Activated T-cell treated with anti-CD3 and anti-CD28 coated beads, Interleukin-2, amount 50 U/mL, for 72 hours (primary cell): ENCODE results near the gene GTPBP4. TPM values are rescaled to one million over a fixed set of nuclear protein-coding genes. Genes with fewer than 3 reads are reported as not detected.

Source experiments
- ATAC-seq, 2 donors: fragments of 150-1000 bp; cut with Tn5 transposase; replicated peaks in 1 of 2; 2 replicates each; pipeline ENCODE4 v1.10.0; 2021; ENCODE audit warnings: moderate library complexity in 2 of 2, mild to moderate bottlenecking in 1 of 2
- DNase-seq, 2 donors: peaks; one replicate each; pipeline ENCODE4 v3.0.0; 2021 to 2022; ENCODE audit warnings: mixed read lengths in 1 of 2
- H3K27ac Mint-ChIP-seq: one replicate; pipeline ENCODE4 v1.8.0; 2022; ENCODE audit warnings: mild to moderate bottlenecking, moderate library complexity, mixed read lengths
- H3K27me3 Mint-ChIP-seq: one replicate; pipeline ENCODE4 v1.8.0; 2022; ENCODE audit warnings: low read depth, mixed read lengths
- H3K36me3 Mint-ChIP-seq, 2 donors: one replicate each; pipeline ENCODE4 v1.8.0; 2022; ENCODE audit warnings: mixed read lengths in 2 of 2, mild to moderate bottlenecking in 1 of 2; ENCODE audit not compliant: insufficient read depth in 2 of 2
- H3K4me1 Mint-ChIP-seq: one replicate; pipeline ENCODE4 v1.8.0; 2022; ENCODE audit warnings: low read depth, mixed read lengths
- H3K4me3 Mint-ChIP-seq, 2 donors: one replicate each; pipeline ENCODE4 v1.8.0; 2022; ENCODE audit warnings: mild to moderate bottlenecking in 2 of 2, mixed read lengths in 2 of 2, moderate library complexity in 2 of 2
- H3K9me3 Mint-ChIP-seq, 2 donors: one replicate each; pipeline ENCODE4 v1.8.0; 2022; ENCODE audit warnings: mixed read lengths in 2 of 2
- total RNA-seq, 2 donors: library from RNA; stranded (reverse); gene quantifications; one replicate each; pipeline ENCODE4 v1.2.3, GENCODE V29; 2022

The GTPBP4 gene
- total RNA-seq, 2 donors from 2014 or later: 76.9 to 78.1 TPM

GRCh38 chr10:1048349-1048731 lies 60.1 kb downstream of the GTPBP4 start:
- DNase-seq (no peak), ATAC-seq (no peak)
- Mint-ChIP-seq H3K27ac (peak overlapping the region; percentile 98), H3K27me3 (no peaks in the 10 kb centered on the region), H3K4me1 (peaks cover 73% of the 10 kb centered on the region), H3K9me3 (no peaks in the 10 kb centered on the region), H3K36me3 (peaks cover under 1 to 15% of the 10 kb centered on the region in 2 donors), H3K4me3 (peak overlapping the region; percentile 87 to 99)

- DNase-seq (peak; percentile 97 to 98), ATAC-seq (peak; percentile 84 to 86)
- Mint-ChIP-seq H3K4me1 (peaks cover 73% of the 10 kb centered on the region), H3K9me3 (no peaks in the 10 kb centered on the region), H3K27ac (peak within 1 kb of the TSS; percentile 98), H3K27me3 (no peaks in the 10 kb centered on the region), H3K36me3 (peaks cover 0 to 18% of the 10 kb centered on the region in 2 donors), H3K4me3 (peak within 1 kb of the TSS; percentile 87 to 99)
Observed at GRCh38 chr10:1048732-1049424, 60.6 kb downstream of the GTPBP4 start, which contains the start of gene IDI1. TSS of gene IDI1 (minus strand) at chr10:1049119. CDS start at chr10:1049003, 116 bp downstream.

GRCh38 chr10:1049425-1049958 lies 61.3 kb downstream of the GTPBP4 start:
- ATAC-seq: no peak
- H3K9me3 Mint-ChIP-seq: no peaks in the 10 kb centered on the region
- H3K27ac Mint-ChIP-seq: peak overlapping the region; percentile 27
- peaks cover 73% of the 10 kb centered on the region for H3K4me1 Mint-ChIP-seq
- peak overlapping the region; percentile 87 to 99 for H3K4me3 Mint-ChIP-seq
- H3K27me3 Mint-ChIP-seq: no peaks in the 10 kb centered on the region
- no peak for DNase-seq
- peaks cover 0 to 17% of the 10 kb centered on the region in 2 donors for H3K36me3 Mint-ChIP-seq

- Mint-ChIP-seq H3K36me3 (peaks cover 0 to 13% of the 10 kb centered on the region in 2 donors), H3K4me3 (peak overlapping the region; percentile 87 to 99), H3K27ac (peak overlapping the region; percentile 27), H3K9me3 (no peaks in the 10 kb centered on the region), H3K27me3 (no peaks in the 10 kb centered on the region), H3K4me1 (peaks cover 73% of the 10 kb centered on the region)
- DNase-seq (no peak), ATAC-seq (no peak)
Observed at GRCh38 chr10:1050145-1050544, 61.9 kb downstream of the GTPBP4 start.

GRCh38 chr10:1050554-1050953 lies 62.3 kb downstream of the GTPBP4 start:
- H3K9me3 Mint-ChIP-seq: no peaks in the 10 kb centered on the region
- no peaks in the 10 kb centered on the region for H3K27me3 Mint-ChIP-seq
- peaks cover 0 to 9% of the 10 kb centered on the region in 2 donors for H3K36me3 Mint-ChIP-seq
- H3K4me3 Mint-ChIP-seq: peak overlapping the region; percentile 87 to 99
- peaks cover 73% of the 10 kb centered on the region for H3K4me1 Mint-ChIP-seq
- ATAC-seq (no peak), DNase-seq (peak; percentile 46 to 48)
- no peak overlapping the region for H3K27ac Mint-ChIP-seq

- peak overlapping the region; percentile 97 for H3K27ac Mint-ChIP-seq
- ATAC-seq: no peak
- peaks cover 6 to 24% of the 10 kb centered on the region in 2 donors for H3K36me3 Mint-ChIP-seq
Observed at GRCh38 chr10:1054684-1055083, 66.5 kb downstream of the GTPBP4 start.

GRCh38 chr10:1056326-1057105 lies 68.3 kb downstream of the GTPBP4 start, which contains the start of gene WDR37:
TSS of gene WDR37 (plus strand) at chr10:1056385. CDS start at chr10:1072156, 15,771 bp downstream.
- Mint-ChIP-seq H3K4me1 (peaks cover 88% of the 10 kb centered on the region), H3K36me3 (peaks cover 6 to 22% of the 10 kb centered on the region in 2 donors)

More at GRCh38 chr10:1054684-1055083, 66.5 kb downstream of the GTPBP4 start:
- Mint-ChIP-seq H3K9me3 (no peaks in the 10 kb centered on the region), H3K27me3 (no peaks in the 10 kb centered on the region), H3K4me1 (peaks cover 87% of the 10 kb centered on the region), H3K4me3 (peak overlapping the region; percentile 98)
- DNase-seq: no peak

GRCh38 chr10:1057106-1057657 lies 68.9 kb downstream of the GTPBP4 start:
- ATAC-seq: peak in 1 of 2 donors; percentile 15
- DNase-seq: no peak
- Mint-ChIP-seq H3K27me3 (no peaks in the 10 kb centered on the region), H3K36me3 (peaks cover 6 to 22% of the 10 kb centered on the region in 2 donors), H3K4me3 (peak overlapping the region; percentile 98 to 99), H3K9me3 (no peaks in the 10 kb centered on the region), H3K4me1 (peaks cover 89% of the 10 kb centered on the region), H3K27ac (peak overlapping the region; percentile 92)

More at GRCh38 chr10:1056326-1057105, 68.3 kb downstream of the GTPBP4 start, which contains the start of gene WDR37:
- Mint-ChIP-seq H3K9me3 (no peaks in the 10 kb centered on the region), H3K27me3 (no peaks in the 10 kb centered on the region), H3K4me3 (peak within 1 kb of the TSS; percentile 98 to 99), H3K27ac (peak within 1 kb of the TSS; percentile 97)
- DNase-seq (peak; percentile 91 to 92), ATAC-seq (peak; percentile 97 to 98)

GRCh38 chr10:1058017-1058416 lies 69.8 kb downstream of the GTPBP4 start:
- ATAC-seq (no peak), DNase-seq (no peak)
- Mint-ChIP-seq H3K27ac (peak overlapping the region; percentile 92), H3K27me3 (no peaks in the 10 kb centered on the region), H3K36me3 (peaks cover 6 to 22% of the 10 kb centered on the region in 2 donors), H3K4me1 (peaks cover 89% of the 10 kb centered on the region), H3K9me3 (no peaks in the 10 kb centered on the region), H3K4me3 (peak overlapping the region; percentile 98 to 99)

GRCh38 chr10:1059902-1060301 lies 71.7 kb downstream of the GTPBP4 start:
- H3K4me3 Mint-ChIP-seq: no peak overlapping the region
- no peak overlapping the region for H3K27ac Mint-ChIP-seq
- ATAC-seq (no peak), DNase-seq (no peak)
- H3K9me3 Mint-ChIP-seq: no peaks in the 10 kb centered on the region
- peaks cover 6 to 20% of the 10 kb centered on the region in 2 donors for H3K36me3 Mint-ChIP-seq
- H3K27me3 Mint-ChIP-seq: no peaks in the 10 kb centered on the region
- H3K4me1 Mint-ChIP-seq: peaks cover 83% of the 10 kb centered on the region

- no peaks in the 10 kb centered on the region for H3K9me3 Mint-ChIP-seq
- H3K4me1 Mint-ChIP-seq: peaks cover 71% of the 10 kb centered on the region
- H3K36me3 Mint-ChIP-seq: peaks cover 5 to 13% of the 10 kb centered on the region in 2 donors
- ATAC-seq (no peak), DNase-seq (no peak)
- H3K4me3 Mint-ChIP-seq: peak overlapping the region; percentile 71
- peak overlapping the region; percentile 95 for H3K27ac Mint-ChIP-seq
- H3K27me3 Mint-ChIP-seq: no peaks in the 10 kb centered on the region
Observed at GRCh38 chr10:1061930-1062774, 73.9 kb downstream of the GTPBP4 start.
